ENCODE measurements around the gene ZBED3. TPM values are rescaled to one million over a fixed set of nuclear protein-coding genes. Genes with fewer than 3 reads are reported as not detected.
A peak's percentile ranks its signal among the peaks of the same experiment; 100 is the strongest.
"Not testable (repeated sequence)": the region's sequence is repeated elsewhere in the genome, so short reads cannot be mapped to it uniquely, and the experiment has no call there.

Gene ZBED3
- total RNA-seq, 4 donors from 2014 or later = 0.83 to 3.7 (median 2.8) TPM

GRCh38 chr5:77087484-77088261, 588 bp upstream of the ZBED3 start:
- Histone ChIP-seq H3K27ac (peak overlapping the region; percentile 91), H3K27me3 (no peaks in the 10 kb centered on the region), H3K4me3 (peak overlapping the region; percentile 70), H3K9me3 (no peaks in the 10 kb centered on the region), H3K36me3 (no peaks in the 10 kb centered on the region), H3K4me1 (peaks cover 15% of the 10 kb centered on the region)
- peak in 1 of 2 donors; percentile 62 for DNase-seq (ENCODE audit: low spot score in 2 of 2)
- TF ChIP-seq CTCF (IDR thresholded peaks at IDR 0.05) (no peak), EP300 (IDR thresholded peaks at IDR 0.05) (no peak), POLR2AphosphoS5 (IDR thresholded peaks at IDR 0.05) (no peak), POLR2A (IDR thresholded peaks at IDR 0.05) (no peak)
- 39% methylated on average over 15 of the region's 16 CpGs for WGBS

- no peak for TF ChIP-seq CTCF (IDR thresholded peaks at IDR 0.05)
- no peak for TF ChIP-seq POLR2A (IDR thresholded peaks at IDR 0.05)
- no peak for TF ChIP-seq EP300 (IDR thresholded peaks at IDR 0.05)
- TF ChIP-seq POLR2AphosphoS5 (IDR thresholded peaks at IDR 0.05) = no peak
- Histone ChIP-seq H3K36me3 (no peaks in the 10 kb centered on the region), H3K4me3 (peak overlapping the region; percentile 70), H3K27ac (peak overlapping the region; percentile 91), H3K27me3 (no peaks in the 10 kb centered on the region), H3K4me1 (peaks cover 15% of the 10 kb centered on the region), H3K9me3 (no peaks in the 10 kb centered on the region)
- 1% methylated on average over 6 of the region's 6 CpGs for WGBS
- no peak for DNase-seq (ENCODE audit: low spot score in 2 of 2)
Observed at GRCh38 chr5:77086368-77086688, 757 bp downstream of the ZBED3 start.

GRCh38 chr5:77083088-77083487, 4.0 kb downstream of the ZBED3 start:
- H3K36me3 ChIP-seq = no peaks in the 10 kb centered on the region
- no peak for DNase-seq (ENCODE audit: low spot score in 2 of 2)
- WGBS = 93% methylated on average over 6 of the region's 6 CpGs
- TF ChIP-seq POLR2A (IDR thresholded peaks at IDR 0.05) = no peak
- TF ChIP-seq EP300 (IDR thresholded peaks at IDR 0.05) = no peak
- TF ChIP-seq POLR2AphosphoS5 (IDR thresholded peaks at IDR 0.05) = no peak
- no peak for TF ChIP-seq CTCF (IDR thresholded peaks at IDR 0.05)
- H3K27me3 ChIP-seq = no peaks in the 10 kb centered on the region
- no peak overlapping the region for H3K4me3 ChIP-seq
- no peak overlapping the region for H3K27ac ChIP-seq
- peaks cover 15% of the 10 kb centered on the region for H3K4me1 ChIP-seq
- H3K9me3 ChIP-seq = no peaks in the 10 kb centered on the region

- Histone ChIP-seq H3K9me3 (no peaks in the 10 kb centered on the region), H3K27ac (no peak overlapping the region), H3K4me1 (peaks cover 13% of the 10 kb centered on the region), H3K27me3 (no peaks in the 10 kb centered on the region), H3K4me3 (no peak overlapping the region), H3K36me3 (no peaks in the 10 kb centered on the region)
- TF ChIP-seq POLR2A (IDR thresholded peaks at IDR 0.05) = no peak
- TF ChIP-seq EP300 (IDR thresholded peaks at IDR 0.05) = no peak
- TF ChIP-seq CTCF (IDR thresholded peaks at IDR 0.05) = no peak
- WGBS = 98% methylated on average over 1 of the region's 1 CpG
- DNase-seq (ENCODE audit: low spot score in 2 of 2) = no peak
Observed at GRCh38 chr5:77082280-77082679, 4.8 kb downstream of the ZBED3 start.

- no peak overlapping the region for H3K27ac ChIP-seq
- TF ChIP-seq POLR2AphosphoS5 (IDR thresholded peaks at IDR 0.05) (no peak), POLR2A (IDR thresholded peaks at IDR 0.05) (no peak), CTCF (IDR thresholded peaks at IDR 0.05) (no peak), EP300 (IDR thresholded peaks at IDR 0.05) (no peak)
- H3K36me3 ChIP-seq = no peaks in the 10 kb centered on the region
- H3K27me3 ChIP-seq = no peaks in the 10 kb centered on the region
- no peaks in the 10 kb centered on the region for H3K9me3 ChIP-seq
- WGBS = 89% methylated on average over 5 of the region's 5 CpGs
- H3K4me3 ChIP-seq = no peak overlapping the region
- H3K4me1 ChIP-seq = peaks cover 14% of the 10 kb centered on the region
- DNase-seq (ENCODE audit: low spot score in 2 of 2) = no peak
Observed at GRCh38 chr5:77080905-77081304, 6.2 kb downstream of the ZBED3 start.

- H3K36me3 ChIP-seq; H3K4me1 ChIP-seq; H3K27me3 ChIP-seq; DNase-seq (ENCODE audit: low spot score in 2 of 2); H3K27ac ChIP-seq; H3K9me3 ChIP-seq; H3K4me3 ChIP-seq: not testable (repeated sequence)
- 90% methylated on average over 10 of the region's 11 CpGs for WGBS
Observed at GRCh38 chr5:77080479-77080878, 6.6 kb downstream of the ZBED3 start.
